Measurements from ENCODE around the gene FFAR3. TPM values are rescaled to one million over a fixed set of nuclear protein-coding genes. Genes with fewer than 3 reads are reported as not detected.
A peak's percentile ranks its signal among the peaks of the same experiment; 100 is the strongest.

FFAR3 gene
- total and polyA plus RNA-seq, 2 of the 8 experiments (the other 6 are each of a cell fraction or from before 2014, with no cell fraction given): not detected

DNA sequence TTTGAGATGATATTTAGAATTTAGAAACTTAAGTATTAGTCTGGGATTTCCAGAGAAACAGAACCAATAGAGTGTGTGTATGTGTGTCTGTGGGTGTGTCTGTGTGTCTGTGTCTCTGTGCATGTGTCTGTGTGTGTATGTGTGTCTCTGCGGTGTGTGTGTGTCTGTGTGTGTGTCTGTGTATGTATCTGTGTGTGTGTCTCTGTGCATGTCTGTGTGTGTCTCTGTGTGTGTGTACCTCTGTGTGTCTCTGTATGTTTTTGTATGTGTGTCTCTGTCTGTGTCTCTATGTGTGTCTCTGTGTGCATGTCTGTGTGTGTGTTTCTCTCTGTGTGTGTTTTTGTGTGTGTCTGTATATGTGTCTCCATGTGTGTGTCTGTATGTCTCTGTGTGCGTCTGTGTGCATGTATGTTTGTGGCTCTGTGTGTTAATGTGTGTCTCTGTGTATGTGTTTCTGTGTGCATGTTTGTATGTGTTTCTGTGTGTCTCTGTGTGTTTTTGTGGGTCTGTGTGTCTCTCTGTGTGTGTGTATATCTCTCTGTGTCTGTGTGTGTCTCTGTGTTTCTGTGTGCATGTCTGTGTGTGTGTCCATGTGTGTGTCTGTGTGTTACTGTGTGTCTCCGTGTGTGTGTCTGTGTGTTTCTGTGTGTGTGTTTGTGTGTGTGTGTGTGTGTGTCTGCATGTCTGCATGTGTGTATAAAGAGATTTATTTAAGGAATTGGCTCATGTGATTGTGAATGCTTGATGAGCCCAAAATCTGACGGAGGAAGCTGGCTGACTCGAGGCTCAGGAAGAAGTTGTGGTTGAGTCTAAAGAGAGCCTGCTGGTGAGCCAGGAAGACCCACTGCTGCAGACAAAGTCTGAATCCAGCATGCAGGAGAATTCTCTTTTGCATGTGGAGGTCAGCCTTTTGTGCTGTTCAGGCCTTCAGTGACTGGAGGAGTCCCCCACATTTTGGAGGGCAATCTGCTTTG is 34.8 kb downstream of the FFAR3 start:
- H2BK15ac ChIP-seq (ENCODE audit: low read length): peak overlapping the region; percentile 46; the same call in 1 of the 2 replicates
- H3K27me3 ChIP-seq (replicated peaks in 1 of 4; ENCODE audit: control insufficient read depth in 3 of 4, extremely low read depth in 1 of 4, insufficient read depth in 3 of 4, low read length in 3 of 4): 0 out of 7 replicates have a peak, but pooled peaks cover 0 to 2% (median 0%) of the 10 kb centered on the region in 4 experiments
- H3K56ac ChIP-seq (replicated peaks; ENCODE audit: insufficient read length, low read depth, low read length): peak overlapping the region; percentile 86
- no peak overlapping the region; the same call in 1 of the 2 replicates for H3K18ac ChIP-seq (ENCODE audit: extremely low read depth, low read length)
- FAIRE-seq (no peak), DNase-seq (ENCODE audit: low read depth in 1 of 2, low spot score in 2 of 2) (peak in 1 of 2 experiments; percentile 4)
- H2AK5ac ChIP-seq (ENCODE audit: low read depth, low read length): no peak overlapping the region
- H4K5ac ChIP-seq (ENCODE audit: insufficient read length, low read depth, low read length): no peak overlapping the region
- H3K4me3 ChIP-seq (ENCODE audit: extremely low read depth in 1 of 4, insufficient read depth in 2 of 4, low read depth in 3 of 4, low read length in 4 of 4): no peak overlapping the region
- no peak overlapping the region for H4K8ac ChIP-seq (ENCODE audit: extremely low read depth, insufficient read depth, low read length)
- no peak overlapping the region for H3K4ac ChIP-seq (replicated peaks; ENCODE audit: insufficient read length, low read depth, low read length)
- ChIA-PET CTCF (ENCODE audit: partially characterized antibody) (interaction anchor here (0.7 to 1.6 kb wide), 2 partner anchors 15 to 358 kb away, joined by 3 to 4 read pairs; no protein-coding TSS in a partner anchor), POLR2A (ENCODE audit: partially characterized antibody) (no interaction called here)
- H3K4me1 ChIP-seq (replicated peaks in 1 of 4; ENCODE audit: control insufficient read depth in 3 of 4, insufficient read depth in 4 of 4, low read length in 3 of 4): no peaks in the 10 kb centered on the region
- no peak overlapping the region for H4K91ac ChIP-seq (replicated peaks; ENCODE audit: insufficient read length, low read length)
- no peak overlapping the region for H2BK20ac ChIP-seq (ENCODE audit: low read length)
- no peaks in the 10 kb centered on the region; a peak in 1 of 8 replicates for H3K36me3 ChIP-seq (ENCODE audit: control insufficient read depth in 2 of 4, insufficient read depth in 4 of 4, low read length in 3 of 4)
- no peaks in the 10 kb centered on the region for H3K79me1 ChIP-seq (ENCODE audit: low read depth, low read length)
- no peak overlapping the region for H3K9ac ChIP-seq (replicated peaks in 1 of 4; ENCODE audit: extremely low read depth in 1 of 4, low read depth in 3 of 4, low read length in 3 of 4)
- peaks cover 7% of the 10 kb centered on the region; the same call in 1 of the 2 replicates for H3K23me2 ChIP-seq (ENCODE audit: low read depth, low read length)
- peaks cover 5 to 13% of the 10 kb centered on the region in 2 experiments; a peak in 1 of 4 replicates for H3K9me3 ChIP-seq (ENCODE audit: insufficient read depth in 2 of 2, low read depth in 1 of 2, low read length in 1 of 2)
- H4K20me1 ChIP-seq (replicated peaks in 1 of 2; ENCODE audit: control insufficient read depth in 1 of 2, insufficient read depth in 2 of 2, low read length in 2 of 2): no peaks in the 10 kb centered on the region
- H3K14ac ChIP-seq (ENCODE audit: insufficient read length): no peak overlapping the region
- no peaks in the 10 kb centered on the region for H3K79me2 ChIP-seq (ENCODE audit: control insufficient read depth in 1 of 2, insufficient read depth in 2 of 2, low read length in 2 of 2)
- no peak overlapping the region for H2BK5ac ChIP-seq (ENCODE audit: low read depth, low read length)
- no peak overlapping the region for H2BK12ac ChIP-seq (ENCODE audit: low read depth, low read length)
- H3K4me2 ChIP-seq (ENCODE audit: insufficient read depth in 1 of 2, low read depth in 2 of 2, low read length in 2 of 2): no peak overlapping the region
- 82% methylated on average over 5 of the region's 5 CpGs; no CpG with 5 or more reads in 1 of the 2 experiments for WGBS, 2 experiments (ENCODE audit: extremely low coverage in 1 of 2, insufficient coverage in 1 of 2, insufficient read length in 1 of 2, insufficient replicate concordance in 2 of 2, low coverage in 1 of 2, low lambda C conversion rate in 2 of 2, missing lambda C conversion rate in 1 of 2)
- TF ChIP-seq RAD21 (IDR thresholded peaks at IDR 0.05 in 1 of 2, conservative IDR thresholded peaks at IDR 0.05 in 1 of 2; ENCODE audit: low read depth in 2 of 2, low read length in 2 of 2): no peak
- H3K27ac ChIP-seq (ENCODE audit: low read depth, low read length): no peak overlapping the region
- H3K23ac ChIP-seq (ENCODE audit: insufficient read length): no peak overlapping the region
- no peak overlapping the region for H2BK120ac ChIP-seq (replicated peaks; ENCODE audit: low read depth, low read length)
- no peak overlapping the region for H2AFZ ChIP-seq (ENCODE audit: low read length)

Measured in H1 (cell line).